Right kidney (tissue), 1 donor: ENCODE data around the gene AXIN1.
A peak's percentile ranks its signal among the peaks of the same experiment; 100 is the strongest.
"Not testable (repeated sequence)": the region's sequence is repeated elsewhere in the genome, so short reads cannot be mapped to it uniquely, and the experiment has no call there.

Source experiments
- DNase-seq: peaks from one replicate; pipeline ENCODE4 v3.0.0-alpha.2; 2016

AXIN1 gene

GRCh38 chr16:381789-382717 lies 29.5 kb upstream of the AXIN1 start, which contains the start of gene PGAP6:
PGAP6 (minus strand) TSS chr16:381978; CDS start chr16:381821, 157 bp downstream.
- peak; percentile 69 for DNase-seq

- peak; percentile 68 for DNase-seq
Measured at GRCh38 chr16:381012-381788, 28.7 kb upstream of the AXIN1 start.

- DNase-seq: no peak
Measured at GRCh38 chr16:380762-381011, 28.2 kb upstream of the AXIN1 start.

GRCh38 chr16:379961-380761 lies 27.6 kb upstream of the AXIN1 start:
- DNase-seq: no peak

GRCh38 chr16:379183-379960 lies 26.8 kb upstream of the AXIN1 start:
- DNase-seq: peak; percentile 34

- no peak for DNase-seq
Measured at GRCh38 chr16:378821-379182, 26.3 kb upstream of the AXIN1 start.

- DNase-seq: not testable (repeated sequence)
Measured at GRCh38 chr16:378113-378820, 25.7 kb upstream of the AXIN1 start.

- no peak for DNase-seq
Measured at GRCh38 chr16:377419-377951, 25.0 kb upstream of the AXIN1 start.

- no peak for DNase-seq
Measured at GRCh38 chr16:376817-377418, 24.4 kb upstream of the AXIN1 start.

GRCh38 chr16:375927-376816 lies 23.6 kb upstream of the AXIN1 start:
- no peak for DNase-seq

- DNase-seq: no peak
Measured at GRCh38 chr16:375212-375611, 22.7 kb upstream of the AXIN1 start.

GRCh38 chr16:374616-374926 lies 22.0 kb upstream of the AXIN1 start:
- no peak for DNase-seq

- DNase-seq: no peak
Measured at GRCh38 chr16:373848-374615, 21.5 kb upstream of the AXIN1 start.

- no peak for DNase-seq
Measured at GRCh38 chr16:373020-373598, 20.6 kb upstream of the AXIN1 start.

- DNase-seq: no peak
Measured at GRCh38 chr16:372302-372983, 19.9 kb upstream of the AXIN1 start.

- DNase-seq: no peak
Measured at GRCh38 chr16:371515-372301, 19.2 kb upstream of the AXIN1 start.

GRCh38 chr16:370979-371514 lies 18.5 kb upstream of the AXIN1 start:
- DNase-seq: no peak
